VCaP (cell line): Measurements from ENCODE around the gene ZNF462.
"Not testable (repeated sequence)": the region's sequence is repeated elsewhere in the genome, so short reads cannot be mapped to it uniquely, and the experiment has no call there.

Source experiments
- H3K27ac ChIP-seq: fragments of 450-650 bp; 2 replicates; pipeline ENCODE4 v1.5.1; 2017
- CTCF ChIP-seq: fragments of 450-650 bp; conservative IDR thresholded peaks from 2 replicates; pipeline ENCODE4 v1.5.1; 2017; ENCODE audit warnings: mild to moderate bottlenecking, moderate library complexity

Gene ZNF462

GRCh38 chr9:106890608-106891007, 27.6 kb downstream of the ZNF462 start:
- H3K27ac ChIP-seq, result no peak overlapping the region
- TF ChIP-seq CTCF, result no peak

GRCh38 chr9:106891286-106891685, 28.3 kb downstream of the ZNF462 start:
- no peak overlapping the region for H3K27ac ChIP-seq
- no peak for TF ChIP-seq CTCF

- H3K27ac ChIP-seq, result no peak overlapping the region
- no peak for TF ChIP-seq CTCF
Observed at GRCh38 chr9:106892632-106893031, 29.7 kb downstream of the ZNF462 start.

- no peak for TF ChIP-seq CTCF
- H3K27ac ChIP-seq, result no peak overlapping the region
Observed at GRCh38 chr9:106893088-106893487, 30.1 kb downstream of the ZNF462 start.

GRCh38 chr9:106896695-106897094, 33.7 kb downstream of the ZNF462 start:
- no peak for TF ChIP-seq CTCF
- no peak overlapping the region for H3K27ac ChIP-seq

- TF ChIP-seq CTCF, result no peak
- H3K27ac ChIP-seq, result no peak overlapping the region
Observed at GRCh38 chr9:106897236-106897635, 34.3 kb downstream of the ZNF462 start.

GRCh38 chr9:106897751-106898150, 34.8 kb downstream of the ZNF462 start:
- no peak for TF ChIP-seq CTCF
- no peak overlapping the region for H3K27ac ChIP-seq

GRCh38 chr9:106900523-106900922, 37.6 kb downstream of the ZNF462 start:
- not testable (repeated sequence) for H3K27ac ChIP-seq
